HG03571 (cell line): Measurements from ENCODE around the gene CD93.

Experiments
- ATAC-seq: cut with Tn5 transposase; IDR thresholded peaks from one replicate; pipeline ENCODE4 v1.9.1; 2021; ENCODE audit not compliant: unreplicated experiment

CD93 gene

DNA sequence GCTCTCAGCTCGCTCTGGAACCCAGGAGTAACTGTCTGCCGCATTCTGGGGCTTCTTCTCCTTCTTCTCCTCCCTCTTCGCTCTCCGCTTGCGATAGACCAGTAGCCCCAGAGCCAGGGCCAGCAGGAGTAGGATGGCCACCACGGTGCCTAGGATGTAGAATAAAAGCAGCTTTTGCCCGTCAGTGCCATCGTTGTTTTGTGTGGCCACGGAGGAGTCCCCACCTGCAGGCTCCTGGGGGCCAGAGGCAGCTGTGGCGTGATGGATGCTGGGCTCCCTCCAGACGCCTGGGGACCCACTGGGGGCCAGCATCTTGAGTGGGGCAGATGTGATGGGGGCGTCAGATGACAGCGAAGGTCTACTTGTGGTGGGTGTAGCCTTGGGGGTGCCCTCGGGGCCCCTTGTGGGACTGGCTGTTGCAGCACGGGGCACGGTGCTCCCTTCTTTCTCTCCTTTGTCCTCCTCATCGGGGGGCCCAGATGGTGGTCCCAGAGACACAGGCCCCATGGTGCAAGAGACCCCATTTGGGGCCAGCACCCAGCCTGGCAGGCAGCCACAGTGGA, 1.8 kb downstream of the CD93 start:
- ATAC-seq = no peak

DNA sequence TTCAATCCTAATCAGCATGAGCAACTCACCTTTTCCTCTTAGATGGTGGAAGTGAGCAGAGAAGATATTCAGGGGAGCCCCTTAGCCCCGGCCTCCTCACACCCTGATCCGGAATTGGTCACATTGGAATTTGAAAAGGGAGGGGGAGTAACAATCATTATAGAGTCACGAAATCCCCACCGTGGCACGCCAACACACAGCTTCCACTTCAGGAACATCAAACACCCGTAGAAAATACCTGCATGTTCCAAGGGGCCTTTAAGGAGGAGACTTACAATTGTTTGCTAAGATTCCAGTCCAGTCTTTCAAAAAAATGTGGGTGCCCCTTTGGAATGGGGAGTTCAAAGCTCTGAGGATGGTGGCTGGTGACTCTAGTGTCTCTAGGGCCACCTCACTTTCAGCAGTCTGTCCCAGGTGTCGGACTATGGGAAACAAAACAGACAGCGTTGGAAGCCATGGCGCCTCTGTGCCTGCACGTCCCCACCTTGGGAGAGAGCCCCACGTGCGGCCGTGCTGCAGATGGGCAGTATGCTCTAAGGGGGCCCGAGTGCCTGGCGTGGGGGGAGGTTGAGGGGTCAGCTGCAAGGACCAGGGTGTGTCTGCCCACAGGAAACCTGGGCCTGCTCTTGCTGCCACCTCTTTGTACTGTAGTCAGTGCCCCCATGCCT, 2.4 kb downstream of the CD93 start:
- no peak for ATAC-seq

- no peak for ATAC-seq
Observed at GRCh38 chr20:23082846-23083552, 3.1 kb downstream of the CD93 start.

DNA sequence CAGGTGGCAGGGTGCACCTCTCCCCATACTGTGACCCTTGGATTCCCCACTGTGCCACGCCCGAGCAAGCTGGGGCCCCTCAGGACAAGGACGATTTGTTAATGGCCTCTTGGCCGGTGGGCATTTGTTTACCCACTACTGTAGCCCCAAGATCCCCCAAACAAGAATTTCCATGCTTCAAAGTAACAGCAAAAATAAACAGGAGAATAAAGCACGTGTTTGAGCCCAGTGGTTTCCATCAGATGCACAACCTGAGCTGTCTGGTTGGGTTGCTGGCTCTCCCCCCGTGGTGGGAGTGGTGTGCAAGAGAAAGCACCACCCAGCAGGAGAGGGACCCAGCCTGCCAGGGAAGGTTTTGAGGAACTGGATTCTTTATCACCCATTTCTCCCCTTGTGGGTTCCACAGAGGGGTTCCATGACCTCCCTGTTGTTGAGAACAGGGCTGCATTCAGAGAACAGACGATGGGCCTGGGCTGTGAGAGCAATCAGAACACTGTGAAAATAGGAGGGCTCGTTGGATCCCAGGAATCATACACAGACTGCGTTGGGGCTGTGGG, 4.8 kb downstream of the CD93 start:
- no peak for ATAC-seq

DNA sequence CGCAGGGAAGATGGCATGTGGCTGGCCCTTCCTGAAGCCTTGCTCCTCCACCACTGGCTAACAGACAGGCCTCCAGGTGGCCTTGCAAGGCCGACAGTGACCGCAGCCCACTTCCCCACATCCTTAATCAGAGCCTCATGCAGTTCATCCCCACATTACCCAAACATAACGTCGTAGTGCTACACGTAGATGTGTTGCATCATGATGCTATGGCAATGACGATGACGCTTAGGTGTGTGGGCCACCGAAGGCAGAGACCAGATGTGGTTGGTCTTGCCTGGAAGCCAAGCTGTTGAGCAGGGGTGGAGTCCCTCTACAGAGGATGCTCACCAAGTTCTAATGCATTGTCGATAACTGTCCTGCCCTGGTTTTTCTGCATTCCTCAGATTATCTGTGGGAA, 5.6 kb downstream of the CD93 start:
- ATAC-seq = no peak

DNA sequence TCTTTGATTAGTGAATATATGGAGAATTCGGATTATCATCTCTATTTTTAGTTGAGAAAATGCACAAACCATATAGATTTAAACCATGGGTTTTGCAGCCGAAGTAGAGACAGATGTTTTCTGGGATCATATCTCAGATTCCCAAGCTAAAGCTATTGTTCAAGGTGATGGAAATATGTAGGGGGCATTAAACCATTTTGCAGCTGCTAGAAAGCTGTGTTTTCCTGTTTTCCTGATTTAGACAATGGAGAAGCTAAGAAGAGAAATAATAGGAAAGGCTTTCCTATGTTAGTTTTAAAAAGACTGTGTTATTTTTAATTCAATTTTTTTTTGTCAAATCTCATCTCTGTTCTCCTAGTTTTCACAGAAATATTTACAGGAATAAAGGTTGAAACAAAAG, 6.2 kb downstream of the CD93 start:
- no peak for ATAC-seq

- ATAC-seq = no peak
Observed at GRCh38 chr20:23079016-23079351, 7.1 kb downstream of the CD93 start.

GRCh38 chr20:23078351-23079015, 7.6 kb downstream of the CD93 start:
- no peak for ATAC-seq

DNA sequence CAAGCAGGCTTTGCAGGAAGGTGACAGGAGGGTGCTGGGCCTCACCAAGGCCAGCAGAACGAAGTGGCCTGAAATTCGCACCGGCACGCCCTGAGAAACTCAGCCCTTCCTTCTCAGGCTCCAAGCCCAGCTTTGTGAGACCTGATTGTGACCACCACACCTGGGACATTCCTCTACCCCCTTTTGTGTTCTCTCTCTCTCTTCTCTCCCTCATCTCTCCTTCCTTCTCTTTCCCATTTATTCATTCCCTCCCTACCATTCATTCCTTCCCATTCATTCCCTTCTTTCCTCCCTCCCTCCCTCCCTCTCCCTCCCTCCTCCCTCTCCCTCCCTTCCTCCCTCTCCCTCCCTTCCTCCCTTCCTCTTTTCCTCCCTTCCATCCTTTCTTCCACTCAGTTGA, 8.8 kb downstream of the CD93 start:
- ATAC-seq = no peak

DNA sequence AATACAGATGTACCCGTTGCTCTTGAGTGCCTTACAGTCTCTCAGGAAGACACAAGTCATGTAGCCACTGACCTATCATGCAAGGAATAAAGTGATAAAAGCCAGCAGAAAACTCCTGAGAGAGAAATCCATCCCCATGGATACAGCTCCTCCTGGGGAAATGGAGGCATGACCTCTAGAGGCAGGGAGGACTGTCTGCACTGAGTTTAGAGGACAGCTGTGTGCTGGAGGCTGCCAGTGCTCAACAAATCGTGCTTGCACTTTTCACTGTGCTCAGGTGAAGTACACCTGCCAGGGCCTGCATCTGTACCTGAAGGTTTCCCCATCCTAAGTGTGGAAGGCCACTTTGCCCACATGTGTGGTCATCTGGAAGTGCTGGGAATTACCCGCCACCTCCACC, 12.1 kb downstream of the CD93 start:
- no peak for ATAC-seq

DNA sequence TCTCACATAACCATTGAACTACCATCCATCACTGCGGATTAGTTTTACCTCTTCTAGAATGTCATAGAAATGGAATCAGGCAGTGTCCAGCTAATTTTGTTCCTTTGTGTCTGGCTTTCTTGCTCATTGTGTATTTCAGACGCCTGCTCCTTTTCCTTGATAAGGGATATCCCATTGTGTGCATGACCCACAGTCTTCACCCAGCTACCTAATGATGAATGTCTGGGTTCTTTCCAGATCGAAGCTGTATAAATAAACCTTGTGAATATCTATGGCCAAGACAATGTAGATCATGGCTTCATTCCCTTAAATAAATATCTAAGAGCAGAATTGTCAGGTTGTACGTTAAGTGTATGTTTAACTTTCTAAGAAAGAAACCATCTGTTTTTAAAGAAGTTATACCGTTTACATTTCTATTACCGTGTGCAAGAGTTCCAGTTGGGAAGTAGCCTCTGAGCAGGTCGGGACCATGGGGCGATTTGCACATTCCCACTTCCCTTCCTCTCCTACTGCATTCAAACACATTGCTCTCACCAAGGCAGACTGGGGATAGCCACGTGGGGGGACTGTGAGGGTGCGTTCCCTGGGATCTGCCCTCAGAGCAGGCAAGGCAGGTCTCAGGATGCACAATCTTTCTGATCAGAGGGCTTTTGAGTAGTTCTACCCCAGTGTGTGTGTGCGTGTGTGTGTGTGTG, 13.1 kb downstream of the CD93 start:
- ATAC-seq = no peak

GRCh38 chr20:23071996-23072395, 14.1 kb downstream of the CD93 start:
- no peak for ATAC-seq

DNA sequence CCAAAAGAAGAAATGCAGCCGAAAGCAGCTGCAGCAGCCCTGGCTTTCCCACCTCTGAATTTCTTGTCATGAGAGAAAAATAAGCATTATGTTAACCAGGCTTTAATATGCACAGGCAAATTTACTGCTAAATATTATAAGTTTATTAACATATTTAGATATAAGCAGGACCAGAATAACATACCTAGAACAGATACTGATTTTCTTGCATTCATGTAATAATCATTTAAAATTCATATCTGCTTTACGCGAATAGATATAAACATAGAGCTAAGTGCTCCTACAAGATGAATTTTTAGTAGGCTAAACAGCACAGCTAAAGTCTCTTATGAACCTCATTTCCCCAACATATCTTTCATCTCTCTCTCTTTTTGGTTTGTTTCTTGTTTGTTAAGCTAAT, 14.7 kb downstream of the CD93 start:
- no peak for ATAC-seq

DNA sequence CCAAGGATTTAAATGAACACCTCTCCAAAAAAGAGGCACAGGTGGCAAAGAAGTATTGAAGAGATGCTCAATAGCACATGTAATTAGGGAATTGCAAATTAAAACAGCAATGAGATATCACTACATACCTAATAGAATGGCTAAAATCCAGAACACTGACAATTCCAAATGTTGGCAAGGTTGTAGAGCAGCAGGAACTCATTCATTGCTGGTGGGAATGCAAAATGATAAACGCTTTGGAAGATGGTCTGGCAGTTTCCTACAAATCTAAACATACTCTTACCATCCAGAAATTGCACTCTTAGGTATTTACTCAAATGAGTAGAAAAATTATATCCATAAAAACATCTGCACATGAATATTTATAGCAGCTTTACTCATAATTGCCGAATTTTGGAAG, 17.0 kb downstream of the CD93 start:
- ATAC-seq = no peak

DNA sequence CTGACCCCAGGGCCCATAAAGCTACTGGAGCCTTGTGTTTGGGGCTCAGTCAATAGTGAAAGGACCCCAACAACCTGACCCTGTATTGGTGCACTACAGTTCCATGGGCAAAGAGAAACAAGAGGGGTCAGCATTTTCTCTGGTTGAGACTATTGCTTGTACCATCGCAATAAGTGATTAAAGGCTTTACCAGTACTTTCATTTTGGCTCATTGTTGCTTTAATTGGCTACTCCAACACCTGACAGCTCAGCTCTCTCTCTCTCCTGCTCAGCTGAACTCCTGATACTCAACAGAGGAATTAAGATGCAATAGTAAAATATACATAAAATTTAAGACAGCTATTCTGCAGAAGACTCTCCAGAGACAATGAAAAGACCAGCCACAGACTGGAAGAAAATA, 17.8 kb downstream of the CD93 start:
- ATAC-seq = no peak

DNA sequence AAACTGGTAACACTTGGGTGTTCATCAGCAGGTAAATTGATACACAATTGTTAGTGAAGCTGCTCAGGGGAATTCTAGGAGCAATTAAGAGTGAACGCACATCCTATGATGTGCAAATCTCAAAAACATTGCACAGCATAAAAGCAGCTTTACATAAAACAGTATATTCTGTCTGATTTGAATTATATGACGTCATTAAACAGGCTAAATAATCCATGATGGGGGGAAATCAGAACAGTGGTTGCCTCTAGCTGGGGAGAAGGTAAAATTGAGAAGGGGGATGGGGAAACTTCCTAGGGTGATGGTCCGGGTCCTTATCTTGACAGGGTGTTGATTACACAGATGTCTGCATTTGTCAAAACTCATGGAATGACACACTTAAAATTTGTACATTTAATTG, 19.4 kb downstream of the CD93 start:
- ATAC-seq = no peak

- ATAC-seq = no peak
Observed at GRCh38 chr20:23065266-23066201, 20.6 kb downstream of the CD93 start.

GRCh38 chr20:23063581-23063980, 22.5 kb downstream of the CD93 start:
- ATAC-seq = no peak

- ATAC-seq = no peak
Observed at GRCh38 chr20:23063168-23063567, 23.0 kb downstream of the CD93 start.

DNA sequence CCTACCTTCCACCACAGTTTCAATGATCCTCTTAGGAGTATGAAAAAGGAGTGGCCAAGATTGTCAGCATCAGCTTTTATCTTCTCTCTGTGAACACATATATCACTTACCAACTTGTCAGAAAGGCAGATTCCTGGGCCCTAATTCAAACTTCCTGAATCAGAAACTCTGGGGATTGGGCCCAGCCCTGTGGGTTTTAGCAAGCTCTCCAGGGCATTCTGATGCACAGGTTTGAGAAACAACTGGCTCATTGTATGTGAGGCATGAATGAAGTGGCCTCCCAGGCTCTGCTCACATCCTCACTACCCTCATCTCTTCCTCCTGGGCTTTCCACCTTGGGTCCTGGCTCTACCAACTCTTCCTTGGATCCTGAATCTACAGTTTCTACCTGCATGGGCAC, 23.5 kb downstream of the CD93 start:
- no peak for ATAC-seq
